ENCODE data around the gene CALML3. TPM values are rescaled to one million over a fixed set of nuclear protein-coding genes. Genes with fewer than 3 reads are reported as not detected.

CALML3 gene
- total RNA-seq, 1 donor from 2014 or later: not detected

GRCh38 chr10:5498791-5499492 is 25.8 kb upstream of the CALML3 start:
- DNase-seq (ENCODE audit: low spot score): peak; percentile 91
- Mint-ChIP-seq H3K4me3 (ENCODE audit: unreplicated experiment) (no peak overlapping the region), H3K9me3 (ENCODE audit: low read depth) (no peaks in the 10 kb centered on the region), H3K27ac (ENCODE audit: unreplicated experiment) (no peak overlapping the region), H3K36me3 (ENCODE audit: low read depth) (no peaks in the 10 kb centered on the region), H3K4me1 (ENCODE audit: low read depth) (no peaks in the 10 kb centered on the region), H3K27me3 (ENCODE audit: low read depth) (peaks cover 25% of the 10 kb centered on the region)
- no peak for TF ChIP-seq CTCF (IDR thresholded peaks at IDR 0.05)

GRCh38 chr10:5499493-5500140 is 25.1 kb upstream of the CALML3 start, which contains the start of gene CALML5:
TSS of gene CALML5 (minus strand) at chr10:5499570. CDS start at chr10:5499438, 132 bp downstream.
- no peak for DNase-seq (ENCODE audit: low spot score)
- no peak for TF ChIP-seq CTCF (IDR thresholded peaks at IDR 0.05)
- peaks cover 27% of the 10 kb centered on the region for H3K27me3 Mint-ChIP-seq (ENCODE audit: low read depth)
- no peaks in the 10 kb centered on the region for H3K9me3 Mint-ChIP-seq (ENCODE audit: low read depth)
- H3K27ac Mint-ChIP-seq (ENCODE audit: unreplicated experiment): no peak within 1 kb of the TSS
- H3K4me3 Mint-ChIP-seq (ENCODE audit: unreplicated experiment): no peak within 1 kb of the TSS
- no peaks in the 10 kb centered on the region for H3K36me3 Mint-ChIP-seq (ENCODE audit: low read depth)
- H3K4me1 Mint-ChIP-seq (ENCODE audit: low read depth): no peaks in the 10 kb centered on the region

- Mint-ChIP-seq H3K36me3 (ENCODE audit: low read depth) (no peaks in the 10 kb centered on the region), H3K27ac (ENCODE audit: unreplicated experiment) (no peak overlapping the region), H3K4me3 (ENCODE audit: unreplicated experiment) (no peak overlapping the region), H3K27me3 (ENCODE audit: low read depth) (peaks cover 27% of the 10 kb centered on the region), H3K4me1 (ENCODE audit: low read depth) (no peaks in the 10 kb centered on the region), H3K9me3 (ENCODE audit: low read depth) (no peaks in the 10 kb centered on the region)
- TF ChIP-seq CTCF (IDR thresholded peaks at IDR 0.05): no peak
- no peak for DNase-seq (ENCODE audit: low spot score)
Observed at GRCh38 chr10:5500162-5500670, 24.5 kb upstream of the CALML3 start.

- H3K4me3 Mint-ChIP-seq (ENCODE audit: unreplicated experiment): no peak overlapping the region
- TF ChIP-seq CTCF (IDR thresholded peaks at IDR 0.05): no peak
- no peak overlapping the region for H3K27ac Mint-ChIP-seq (ENCODE audit: unreplicated experiment)
- peak; percentile 72 for DNase-seq (ENCODE audit: low spot score)
- no peaks in the 10 kb centered on the region for H3K9me3 Mint-ChIP-seq (ENCODE audit: low read depth)
- H3K27me3 Mint-ChIP-seq (ENCODE audit: low read depth): peaks cover 27% of the 10 kb centered on the region
- no peaks in the 10 kb centered on the region for H3K36me3 Mint-ChIP-seq (ENCODE audit: low read depth)
- H3K4me1 Mint-ChIP-seq (ENCODE audit: low read depth): no peaks in the 10 kb centered on the region
Observed at GRCh38 chr10:5500910-5501309, 23.9 kb upstream of the CALML3 start.

GRCh38 chr10:5502061-5502521 is 22.7 kb upstream of the CALML3 start:
- no peak for DNase-seq (ENCODE audit: low spot score)
- Mint-ChIP-seq H3K27me3 (ENCODE audit: low read depth) (peaks cover 27% of the 10 kb centered on the region), H3K27ac (ENCODE audit: unreplicated experiment) (no peak overlapping the region), H3K9me3 (ENCODE audit: low read depth) (no peaks in the 10 kb centered on the region), H3K4me1 (ENCODE audit: low read depth) (no peaks in the 10 kb centered on the region), H3K36me3 (ENCODE audit: low read depth) (no peaks in the 10 kb centered on the region), H3K4me3 (ENCODE audit: unreplicated experiment) (no peak overlapping the region)
- no peak for TF ChIP-seq CTCF (IDR thresholded peaks at IDR 0.05)
